GM12892 (cell line): Measurements from ENCODE around the gene PDE8A.

Source experiments
- DNase-seq: peaks from one replicate; pipeline ENCODE4 v3.0.0; 2011; ENCODE audit not compliant: insufficient read length
- FAIRE-seq: peaks from 2 replicates; lab custom pipeline; 2011; peaks lifted over from hg19 to GRCh38; lab: Jason Lieb, UNC
- POLR2A ChIP-seq: IDR thresholded peaks from 2 replicates; pipeline ENCODE4 v1.6.1; 2011; ENCODE audit warnings: low read depth, low read length, control low read depth
- POLR2AphosphoS5 ChIP-seq: IDR thresholded peaks from 2 replicates; pipeline ENCODE4 v1.6.1; 2011; ENCODE audit warnings: low read depth, low read length, control low read depth
- TAF1 ChIP-seq: IDR thresholded peaks from 2 replicates; pipeline ENCODE4 v1.6.1; 2011; ENCODE audit warnings: low read depth, mild to moderate bottlenecking, control low read depth, low read length, borderline replicate concordance

The PDE8A gene

DNA sequence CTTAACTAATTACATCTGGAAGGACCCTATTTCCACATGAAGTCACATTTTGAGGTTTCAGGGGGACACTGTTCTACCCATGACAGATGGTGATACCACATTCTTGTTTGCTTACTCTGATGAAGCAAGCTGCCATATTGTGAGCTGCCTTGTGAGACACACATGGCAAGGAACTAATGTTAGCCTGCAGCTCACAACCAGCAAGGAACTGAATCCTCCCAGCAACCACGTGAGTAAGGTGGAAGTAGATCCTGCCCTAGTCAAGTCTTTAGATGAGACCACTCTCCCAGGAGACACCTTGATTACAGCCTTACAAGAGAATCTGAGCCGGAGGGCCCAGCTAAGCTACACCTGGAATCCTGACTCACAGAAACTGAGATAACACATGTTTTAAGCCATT is 160.1 kb downstream of the PDE8A start:
- FAIRE-seq (no peak), DNase-seq (no peak)
- TF ChIP-seq POLR2AphosphoS5: no peak
- no peak for TF ChIP-seq POLR2A
- TF ChIP-seq TAF1: no peak

DNA sequence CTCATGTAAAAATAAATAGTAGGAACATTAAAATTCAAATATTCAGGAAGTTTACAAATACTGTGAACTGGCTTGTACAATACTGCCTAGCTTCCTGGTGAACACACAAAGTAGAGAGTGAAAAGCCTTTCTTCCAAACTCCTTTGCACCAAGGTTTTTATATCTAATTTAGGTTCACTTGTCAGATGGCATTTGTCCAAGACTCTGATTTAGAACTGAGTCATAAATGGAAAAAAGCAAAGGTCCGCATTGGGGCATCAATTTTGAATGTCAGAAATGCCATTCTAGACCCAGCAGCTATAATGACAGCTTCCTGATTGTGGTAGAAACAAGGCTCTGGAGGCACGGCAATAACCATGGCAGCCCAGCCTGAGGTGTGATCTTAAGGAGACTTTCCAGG is 160.7 kb downstream of the PDE8A start:
- DNase-seq (no peak), FAIRE-seq (no peak)
- TF ChIP-seq POLR2A (no peak), POLR2AphosphoS5 (no peak), TAF1 (no peak)

DNA sequence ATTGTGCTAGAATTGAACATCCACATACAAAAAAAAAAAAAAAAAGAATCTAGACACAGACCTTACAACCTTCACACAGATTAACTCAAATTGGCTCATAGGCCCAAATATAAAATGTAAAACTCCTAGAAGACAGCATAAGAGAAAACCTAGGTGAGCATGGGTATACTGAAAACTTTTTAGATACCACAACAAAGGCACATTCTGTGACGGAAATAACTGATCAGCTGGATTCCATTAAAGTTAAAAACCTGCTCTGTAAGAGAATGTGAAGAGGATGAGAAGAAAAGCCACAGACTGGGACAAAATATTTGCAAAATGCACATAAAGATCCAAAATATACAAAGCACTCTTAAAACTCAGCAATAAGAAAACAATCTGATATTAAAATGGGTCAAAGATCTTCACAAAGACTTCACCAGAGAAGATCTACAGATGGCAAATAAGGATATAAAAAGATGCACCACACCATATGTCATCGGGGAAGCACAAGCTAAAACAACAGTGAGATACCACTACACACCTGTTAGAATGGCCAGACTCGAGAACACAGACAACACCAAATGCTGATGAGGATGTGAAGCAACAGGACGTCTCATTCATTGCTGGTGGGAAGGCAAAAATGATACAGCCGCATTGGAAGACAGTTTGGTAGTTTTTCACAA is 167.9 kb downstream of the PDE8A start:
- TF ChIP-seq TAF1: no peak
- no peak for TF ChIP-seq POLR2A
- TF ChIP-seq POLR2AphosphoS5: no peak
- DNase-seq (no peak), FAIRE-seq (no peak)

DNA sequence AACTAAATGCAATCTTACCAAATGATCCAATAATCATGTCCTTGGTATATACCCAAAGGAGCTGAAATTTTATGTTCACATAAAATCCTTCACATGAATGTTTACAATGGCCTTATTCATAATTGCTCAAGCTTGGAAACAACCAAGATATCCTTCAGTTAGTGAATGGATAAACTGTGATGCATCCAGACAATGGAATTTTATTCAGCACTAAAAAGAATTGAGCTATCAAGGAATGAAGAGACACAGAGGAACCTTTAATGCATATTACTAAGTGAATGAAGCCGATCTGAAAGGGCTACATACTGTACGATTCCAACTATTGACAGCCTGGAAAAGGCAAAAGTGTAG is 168.4 kb downstream of the PDE8A start:
- TF ChIP-seq POLR2A (no peak), TAF1 (no peak), POLR2AphosphoS5 (no peak)
- no peak for DNase-seq
- FAIRE-seq: no peak

DNA sequence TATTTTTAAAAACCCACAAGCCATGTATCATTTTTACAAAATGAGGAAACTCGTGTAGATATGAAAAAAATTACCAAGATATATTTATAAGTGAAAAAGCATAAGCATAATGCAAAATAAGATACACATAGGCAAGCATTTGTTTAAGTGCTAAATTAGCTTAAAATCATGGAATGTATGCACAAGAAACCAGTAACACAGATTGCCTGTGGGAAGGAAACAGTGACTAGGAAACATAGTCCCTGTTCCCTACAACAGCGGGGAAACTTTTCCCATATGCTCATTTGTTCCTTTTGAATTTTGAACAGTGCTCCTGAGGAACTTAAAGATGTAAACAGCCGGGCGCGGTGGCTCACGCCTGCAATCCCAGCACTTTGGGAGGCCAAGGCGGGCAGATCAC is 169.5 kb downstream of the PDE8A start:
- DNase-seq: no peak
- FAIRE-seq: no peak
- TF ChIP-seq POLR2AphosphoS5 (no peak), TAF1 (no peak), POLR2A (no peak)

DNA sequence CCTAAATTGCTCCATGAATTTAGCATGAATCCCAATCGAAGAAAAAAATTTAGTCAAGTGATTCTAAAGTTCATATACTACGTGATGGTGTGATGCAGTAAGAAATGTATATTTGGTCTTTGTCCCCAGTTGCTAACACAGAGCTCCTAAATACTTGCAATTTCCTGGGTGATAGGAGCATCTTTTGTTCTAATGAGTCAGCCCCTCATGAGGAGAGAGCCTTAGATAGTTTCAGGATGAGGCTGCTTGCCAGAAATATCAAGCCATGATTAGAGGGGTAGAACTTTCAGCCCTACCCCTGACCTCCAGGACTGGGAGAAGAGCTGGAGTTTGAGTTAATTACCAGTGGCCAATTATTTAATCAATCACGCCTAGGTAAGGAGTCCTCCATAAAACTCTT is 170.2 kb downstream of the PDE8A start:
- TF ChIP-seq POLR2AphosphoS5 (no peak), POLR2A (no peak), TAF1 (no peak)
- DNase-seq (no peak), FAIRE-seq (peak; percentile 30)

DNA sequence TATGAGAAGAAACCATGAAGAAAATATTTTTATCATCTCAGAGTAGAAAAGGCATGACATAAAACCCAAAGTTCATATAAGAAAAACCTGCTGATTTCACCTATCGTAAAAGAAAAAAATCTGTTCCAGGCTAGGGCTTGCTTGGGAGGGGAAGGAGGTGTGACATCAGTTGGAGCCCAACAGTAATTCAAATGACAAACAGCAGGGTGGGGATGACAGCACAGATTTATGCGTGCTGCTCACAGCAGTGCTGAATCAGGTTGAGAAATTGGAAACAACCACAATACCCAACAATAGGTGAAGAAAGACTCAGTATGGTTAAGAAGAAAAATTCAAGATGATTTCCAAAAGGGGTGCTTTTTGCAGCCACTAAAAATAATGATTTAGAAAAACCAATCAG is 172.4 kb downstream of the PDE8A start:
- no peak for FAIRE-seq
- no peak for DNase-seq
- no peak for TF ChIP-seq TAF1
- no peak for TF ChIP-seq POLR2A
- no peak for TF ChIP-seq POLR2AphosphoS5

DNA sequence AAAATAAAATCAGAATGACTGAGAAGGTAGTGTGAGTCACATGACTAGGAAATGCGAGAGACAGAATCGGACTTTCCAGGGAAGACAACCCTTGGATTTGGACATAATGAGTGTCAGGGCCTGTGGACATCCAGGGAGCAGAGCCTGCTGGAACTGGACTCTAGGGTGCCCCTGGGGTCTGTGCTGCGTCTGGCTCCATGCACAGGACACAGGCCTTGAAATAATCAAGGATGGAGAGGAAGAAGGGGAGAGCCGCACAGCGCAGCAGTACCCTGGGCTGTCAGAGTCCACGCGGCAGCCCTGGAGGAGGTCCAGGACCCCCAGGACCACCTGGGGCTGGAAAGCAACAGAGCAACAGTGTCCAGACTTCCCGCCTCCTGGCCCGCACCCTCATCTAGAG is 173.7 kb downstream of the PDE8A start:
- DNase-seq (no peak), FAIRE-seq (no peak)
- TF ChIP-seq POLR2A: no peak
- TF ChIP-seq POLR2AphosphoS5: no peak
- TF ChIP-seq TAF1: no peak

DNA sequence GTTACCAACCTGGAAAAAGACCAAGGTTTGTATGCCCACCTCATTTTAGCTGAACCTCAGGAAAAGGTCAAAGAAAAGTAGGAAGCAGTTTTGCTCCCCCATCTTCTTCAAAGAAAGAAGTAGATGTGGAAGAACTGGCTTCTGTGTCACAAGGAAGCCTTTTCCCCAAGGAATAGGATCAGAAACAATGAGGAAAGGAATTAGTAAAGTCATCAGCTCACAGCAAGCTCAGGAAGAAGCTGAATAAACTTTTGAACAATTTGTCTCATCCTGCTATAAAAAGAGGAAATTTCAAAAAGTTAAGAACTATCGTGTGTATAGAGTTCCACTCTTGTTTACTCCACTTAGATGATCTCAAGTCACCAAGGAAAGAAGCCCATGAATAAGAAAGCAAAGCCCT is 174.2 kb downstream of the PDE8A start:
- FAIRE-seq (no peak), DNase-seq (no peak)
- no peak for TF ChIP-seq TAF1
- TF ChIP-seq POLR2AphosphoS5: no peak
- no peak for TF ChIP-seq POLR2A

DNA sequence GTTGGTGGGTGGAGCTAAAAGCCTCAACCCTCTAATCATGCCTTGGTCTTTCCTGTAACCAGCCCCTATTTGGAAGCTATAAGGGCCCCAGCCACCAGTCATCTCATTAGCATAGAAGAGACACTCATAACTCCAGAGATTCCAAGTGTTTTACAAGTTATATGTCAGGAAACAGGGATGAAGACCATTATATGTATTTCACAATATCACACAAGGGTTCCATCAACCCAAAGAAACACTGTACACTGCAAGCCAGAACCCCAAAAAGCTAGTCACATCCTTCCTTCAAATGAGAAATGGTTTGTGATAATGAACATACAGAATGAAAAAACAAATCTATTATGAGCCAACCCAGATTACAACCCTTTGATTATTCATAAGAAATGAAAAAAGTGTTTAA is 175.7 kb downstream of the PDE8A start:
- DNase-seq (no peak), FAIRE-seq (no peak)
- no peak for TF ChIP-seq TAF1
- TF ChIP-seq POLR2AphosphoS5: no peak
- no peak for TF ChIP-seq POLR2A

DNA sequence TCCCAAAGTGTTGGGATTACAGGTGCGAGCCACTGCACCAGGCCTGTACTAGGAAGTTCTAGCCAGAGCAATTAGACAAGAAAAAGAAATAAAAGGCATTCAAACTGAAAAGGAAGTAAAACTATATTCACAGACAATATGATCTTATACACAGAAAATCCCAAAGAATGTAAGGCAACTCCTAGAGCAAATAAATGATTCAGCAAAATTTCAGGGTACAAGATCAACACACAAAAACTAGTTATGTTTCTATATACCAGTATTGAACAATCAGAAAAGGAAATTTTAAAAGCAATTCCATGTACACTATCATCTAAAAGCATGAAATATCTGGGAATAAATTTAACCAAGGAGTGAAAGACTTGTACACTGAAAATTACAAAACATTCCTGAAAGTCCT is 180.6 kb downstream of the PDE8A start:
- DNase-seq (no peak), FAIRE-seq (no peak)
- TF ChIP-seq POLR2AphosphoS5 (no peak), TAF1 (no peak), POLR2A (no peak)

DNA sequence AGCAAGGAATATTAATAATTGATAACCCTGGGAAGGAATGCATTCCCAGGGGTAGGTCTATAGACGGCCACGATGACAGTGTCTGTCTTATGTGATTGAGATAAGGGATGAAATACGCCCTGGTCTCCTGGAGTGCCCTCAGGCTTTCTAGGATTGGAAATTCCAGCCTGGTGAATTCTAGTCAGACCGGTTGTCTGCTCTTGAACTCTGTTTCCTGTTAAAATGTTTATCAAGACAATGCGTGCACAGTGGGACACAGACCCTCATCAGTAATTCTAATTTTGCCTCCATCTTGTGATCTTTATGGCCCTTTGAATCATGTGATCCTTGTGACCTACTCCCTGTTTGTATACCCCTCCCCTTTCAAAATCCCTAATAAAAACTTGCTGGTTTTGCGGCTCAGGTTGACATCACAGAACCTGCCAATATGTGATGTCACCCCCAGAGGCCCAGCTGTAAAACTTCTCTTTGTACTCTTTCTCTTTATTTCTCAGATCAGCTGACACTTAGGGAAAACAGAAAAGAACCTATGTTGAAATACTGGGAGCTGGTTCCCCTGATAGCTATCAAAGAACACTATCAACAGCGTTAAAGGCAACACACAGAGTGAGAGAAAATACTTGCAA is 183.3 kb downstream of the PDE8A start:
- FAIRE-seq (no peak), DNase-seq (no peak)
- TF ChIP-seq POLR2A: no peak
- TF ChIP-seq POLR2AphosphoS5: no peak
- TF ChIP-seq TAF1: no peak
